CD14-positive monocyte (primary cell): ENCODE measurements around the gene UBE4A. TPM values are rescaled to one million over a fixed set of nuclear protein-coding genes. Genes with fewer than 3 reads are reported as not detected.

Experiments used
- DNase-seq, 3 donors: peaks; one replicate each; pipeline ENCODE4 v3.0.0-alpha.2; 2011 to 2022
- H2AFZ ChIP-seq: 2 replicates; pipeline ENCODE4 v1.6.0; 2012; ENCODE audit warnings: mild to moderate bottlenecking, low read depth, low read length, inconsistent platforms; ENCODE audit not compliant: insufficient read depth, poor library complexity, severe bottlenecking
- H3K27ac ChIP-seq, 2 donors: 1 replicate in 1 of 2; 2 replicates in 1 of 2; pipeline ENCODE4 v1.5.1; 2012 to 2013; ENCODE audit warnings: low read length in 2 of 2, control low read depth in 1 of 2, inconsistent platforms in 1 of 2, low read depth in 1 of 2, mild to moderate bottlenecking in 1 of 2
- H3K27me3 ChIP-seq, 2 donors: one replicate each; pipeline versions ENCODE4 v1.6.0 to v1.6.1; 2011 to 2013; ENCODE audit warnings: low read length in 2 of 2; ENCODE audit not compliant: control insufficient read depth in 2 of 2, insufficient read depth in 2 of 2
- H3K36me3 ChIP-seq, 2 donors: replicated peaks in 1 of 2; 1 replicate in 1 of 2; 2 replicates in 1 of 2; pipeline versions ENCODE4 v1.5.1 to v1.6.1; 2012 to 2013; ENCODE audit warnings: low read length in 2 of 2, control low read depth in 1 of 2, inconsistent platforms in 1 of 2, mild to moderate bottlenecking in 1 of 2; ENCODE audit not compliant: insufficient read depth in 2 of 2, control insufficient read depth in 1 of 2
- H3K4me1 ChIP-seq, 2 donors: 1 replicate in 1 of 2; 2 replicates in 1 of 2; pipeline versions ENCODE4 v1.5.1 to v1.6.1; 2012 to 2013; ENCODE audit warnings: low read length in 2 of 2, control low read depth in 1 of 2, inconsistent platforms in 1 of 2, mild to moderate bottlenecking in 1 of 2, moderate library complexity in 1 of 2; ENCODE audit not compliant: insufficient read depth in 2 of 2, control insufficient read depth in 1 of 2
- H3K4me2 ChIP-seq: replicated peaks from 2 replicates; pipeline ENCODE3; 2012; ENCODE audit warnings: low read length, moderate library complexity, mild to moderate bottlenecking; ENCODE audit not compliant: poor library complexity, severe bottlenecking; ENCODE audit errors: extremely low read depth
- H3K4me3 ChIP-seq, 3 experiments: fragments of 200-600 bp in 1 of 3; sonication (generic) in 1 of 3; replicated peaks in 1 of 3; 1 replicate in 2 of 3; 2 replicates in 1 of 3; pipeline ENCODE4 v1.5.1; 2011 to 2013; ENCODE audit warnings: low read length in 3 of 3, mild to moderate bottlenecking in 3 of 3, control low read depth in 2 of 3, low read depth in 2 of 3, inconsistent platforms in 1 of 3, moderate library complexity in 1 of 3
- H3K79me2 ChIP-seq: 2 replicates; pipeline ENCODE4 v1.6.0; 2012; ENCODE audit warnings: mild to moderate bottlenecking, control low read depth, inconsistent platforms, low read length, moderate library complexity; ENCODE audit not compliant: insufficient read depth
- H3K9ac ChIP-seq: 2 replicates; pipeline ENCODE4 v1.6.0; 2017; ENCODE audit warnings: low read length, mild to moderate bottlenecking; ENCODE audit not compliant: insufficient read depth, poor library complexity, severe bottlenecking
- H3K9me3 ChIP-seq, 2 donors: replicated peaks in 1 of 2; 1 replicate in 1 of 2; 2 replicates in 1 of 2; pipeline versions ENCODE4 v1.5.1 to v1.6.1; 2012 to 2013; ENCODE audit warnings: low read length in 2 of 2, control low read depth in 1 of 2; ENCODE audit not compliant: control insufficient read depth in 1 of 2, insufficient read depth in 1 of 2
- H4K20me1 ChIP-seq: 2 replicates; pipeline ENCODE4 v1.6.0; 2012; ENCODE audit warnings: mild to moderate bottlenecking, low read length, control low read depth, moderate library complexity; ENCODE audit not compliant: insufficient read depth
- H3K27ac Mint-ChIP-seq, 7 donors: one replicate each; pipeline ENCODE4 v1.8.0; 2020; ENCODE audit warnings: mild to moderate bottlenecking in 7 of 7, mixed read lengths in 7 of 7, moderate library complexity in 6 of 7, inconsistent platforms in 2 of 7
- H3K27me3 Mint-ChIP-seq, 3 donors: one replicate each; pipeline ENCODE4 v1.8.0; 2021 to 2022; ENCODE audit warnings: low read depth in 3 of 3, mild to moderate bottlenecking in 3 of 3, mixed read lengths in 3 of 3, moderate library complexity in 3 of 3, inconsistent platforms in 1 of 3
- H3K36me3 Mint-ChIP-seq, 2 donors: one replicate each; pipeline ENCODE4 v1.8.0; 2020; ENCODE audit warnings: mixed read lengths in 2 of 2, inconsistent platforms in 1 of 2, mild to moderate bottlenecking in 1 of 2
- H3K4me1 Mint-ChIP-seq: one replicate; pipeline ENCODE4 v1.8.0; 2020; ENCODE audit warnings: mild to moderate bottlenecking, mixed read lengths
- H3K4me3 Mint-ChIP-seq, 2 donors: one replicate each; pipeline ENCODE4 v1.8.0; 2020; ENCODE audit warnings: mild to moderate bottlenecking in 2 of 2, mixed read lengths in 2 of 2, moderate library complexity in 1 of 2
- H3K9me3 Mint-ChIP-seq, 7 donors: one replicate each; pipeline ENCODE4 v1.8.0; 2020 to 2022; ENCODE audit warnings: mixed read lengths in 7 of 7, mild to moderate bottlenecking in 6 of 7, moderate library complexity in 6 of 7, inconsistent platforms in 2 of 7
- WGBS: methylation state at CpG from one replicate; pipeline ENCODE4 v1.1.5; 2013; ENCODE audit warnings: missing lambda C conversion rate; ENCODE audit not compliant: insufficient coverage; 5-methylcytosine and 5-hydroxymethylcytosine counted together
- intact Hi-C, 2 donors: fragments of 100-400 bp; cut with micrococcal nuclease; formaldehyde crosslinking; loops; one replicate each; pipeline versions ENCODE4 v1.15.0 to v1.15.1; 2023
- polyA plus RNA-seq, 3 donors: library from polyadenylated mRNA; depleted of rRNA in 1 of 3; unstranded in 2 of 3; stranded (reverse) in 1 of 3; fragments of 300-500 nt in 2 of 3; fragments of >200 nt in 1 of 3; fragmentation: Illumina TruSeq in 2 of 3; gene quantifications; 1 replicate in 2 of 3; 2 replicates in 1 of 3; pipeline ENCODE4 v1.2.3, GENCODE V29; 2012 to 2021
- TF ChIP-seq, protein P1 (sequence below): fragments of 200-600 bp; IDR thresholded peaks from one replicate; pipeline ENCODE4 v1.8.0; 2022; ENCODE audit warnings: antibody characterized with exemption, mild to moderate bottlenecking

UBE4A gene
- polyA plus RNA-seq, 3 donors: 21.6 to 33.9 (median 22.7) TPM

- Mint-ChIP-seq H3K27me3 (peaks cover 0 to 4% (median 0%) of the 10 kb centered on the region in 3 donors), H3K27ac (peak overlapping the region; percentile 58 to 91 (median 85)), H3K4me3 (peak overlapping the region; percentile 8 to 67), H3K4me1 (peaks cover 67% of the 10 kb centered on the region), H3K9me3 (peaks cover 0 to 4% (median 0%) of the 10 kb centered on the region in 7 donors), H3K36me3 (no peaks in the 10 kb centered on the region)
- DNase-seq: peak; percentile 38 to 60 (median 56)
- 47% methylated on average over 6 of the region's 11 CpGs for WGBS
- peaks cover 62 to 75% of the 10 kb centered on the region in 2 donors for H3K4me1 ChIP-seq
- peak overlapping the region in 1 of 3 experiments; percentile 47 for H3K4me3 ChIP-seq
- H2AFZ ChIP-seq: no peak overlapping the region
- H3K9ac ChIP-seq: no peak overlapping the region
- no peaks in the 10 kb centered on the region for H4K20me1 ChIP-seq
- H3K9me3 ChIP-seq: no peaks in the 10 kb centered on the region
- no peaks in the 10 kb centered on the region for H3K79me2 ChIP-seq
- intact Hi-C loops: no loop called here
- no peaks in the 10 kb centered on the region for H3K36me3 ChIP-seq
- H3K27ac ChIP-seq: peak overlapping the region; percentile 65 to 68
- H3K27me3 ChIP-seq: no peaks in the 10 kb centered on the region
- TF ChIP-seq, protein P1, sequence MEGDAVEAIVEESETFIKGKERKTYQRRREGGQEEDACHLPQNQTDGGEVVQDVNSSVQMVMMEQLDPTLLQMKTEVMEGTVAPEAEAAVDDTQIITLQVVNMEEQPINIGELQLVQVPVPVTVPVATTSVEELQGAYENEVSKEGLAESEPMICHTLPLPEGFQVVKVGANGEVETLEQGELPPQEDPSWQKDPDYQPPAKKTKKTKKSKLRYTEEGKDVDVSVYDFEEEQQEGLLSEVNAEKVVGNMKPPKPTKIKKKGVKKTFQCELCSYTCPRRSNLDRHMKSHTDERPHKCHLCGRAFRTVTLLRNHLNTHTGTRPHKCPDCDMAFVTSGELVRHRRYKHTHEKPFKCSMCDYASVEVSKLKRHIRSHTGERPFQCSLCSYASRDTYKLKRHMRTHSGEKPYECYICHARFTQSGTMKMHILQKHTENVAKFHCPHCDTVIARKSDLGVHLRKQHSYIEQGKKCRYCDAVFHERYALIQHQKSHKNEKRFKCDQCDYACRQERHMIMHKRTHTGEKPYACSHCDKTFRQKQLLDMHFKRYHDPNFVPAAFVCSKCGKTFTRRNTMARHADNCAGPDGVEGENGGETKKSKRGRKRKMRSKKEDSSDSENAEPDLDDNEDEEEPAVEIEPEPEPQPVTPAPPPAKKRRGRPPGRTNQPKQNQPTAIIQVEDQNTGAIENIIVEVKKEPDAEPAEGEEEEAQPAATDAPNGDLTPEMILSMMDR: no peak
- H3K4me2 ChIP-seq: peak overlapping the region; percentile 53
Measured at GRCh38 chr11:118318581-118319336, 40.6 kb upstream of the UBE4A start.

DNA sequence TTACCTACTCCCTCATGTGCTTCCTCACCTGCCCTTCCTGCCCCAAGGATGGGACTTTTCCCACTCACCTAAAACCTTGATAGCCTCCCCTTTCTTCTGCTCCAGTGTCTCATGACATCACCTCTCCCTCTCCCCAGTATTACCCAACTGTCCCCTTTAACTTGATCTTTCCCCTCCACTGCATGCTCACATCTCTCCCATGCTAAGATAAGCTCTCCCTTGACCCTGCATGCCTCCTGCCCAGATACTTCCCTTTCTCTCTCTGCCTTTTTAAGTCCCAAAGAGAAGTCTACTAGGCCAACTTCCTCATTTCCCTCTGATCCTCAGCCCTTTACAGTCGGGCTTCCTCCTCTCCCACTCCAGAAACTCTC lies 40.1 kb upstream of the UBE4A start:
- no peaks in the 10 kb centered on the region for H4K20me1 ChIP-seq
- H3K36me3 ChIP-seq: no peaks in the 10 kb centered on the region
- Mint-ChIP-seq H3K36me3 (no peaks in the 10 kb centered on the region), H3K4me3 (peak overlapping the region; percentile 8 to 67), H3K27me3 (peaks cover 0 to 4% (median 0%) of the 10 kb centered on the region in 3 donors), H3K9me3 (peaks cover 0 to 4% (median 0%) of the 10 kb centered on the region in 7 donors), H3K27ac (peak overlapping the region; percentile 58 to 91 (median 85)), H3K4me1 (peaks cover 67% of the 10 kb centered on the region)
- peaks cover 62 to 75% of the 10 kb centered on the region in 2 donors for H3K4me1 ChIP-seq
- no peaks in the 10 kb centered on the region for H3K9me3 ChIP-seq
- intact Hi-C loops: no loop called here
- DNase-seq: peak; percentile 66 to 82 (median 79)
- H3K9ac ChIP-seq: no peak overlapping the region
- TF ChIP-seq, protein P1: no peak
- peak overlapping the region; percentile 65 to 68 for H3K27ac ChIP-seq
- peak overlapping the region; percentile 53 for H3K4me2 ChIP-seq
- no peaks in the 10 kb centered on the region for H3K79me2 ChIP-seq
- 0% methylated on average over 1 of the region's 1 CpG for WGBS
- no peaks in the 10 kb centered on the region for H3K27me3 ChIP-seq
- peak overlapping the region in 1 of 3 experiments; percentile 47 for H3K4me3 ChIP-seq
- no peak overlapping the region for H2AFZ ChIP-seq
